ENCODE results near the gene MTCL1.

MTCL1 gene

DNA sequence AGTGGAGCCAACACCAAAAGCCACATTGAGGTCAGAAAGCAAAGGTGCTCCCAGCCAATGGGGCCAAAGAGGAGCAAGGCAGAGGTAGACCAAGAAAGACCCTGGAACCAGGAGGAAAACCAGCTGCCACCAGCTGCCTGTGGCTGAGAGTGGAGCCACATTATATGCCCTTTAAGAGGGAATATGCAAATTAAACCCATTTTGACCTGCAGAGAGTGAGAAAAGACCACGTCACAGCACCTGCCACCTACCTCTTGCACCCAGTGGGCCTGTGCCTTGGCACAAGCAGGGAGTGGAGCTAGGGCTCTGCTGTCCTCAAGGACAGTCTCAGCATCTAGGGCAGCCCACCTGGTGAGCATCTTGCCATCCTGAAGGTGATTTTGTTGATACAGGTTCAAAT, 161.3 kb downstream of the MTCL1 start:
- DNase-seq (ENCODE audit: low read depth): no peak

DNA sequence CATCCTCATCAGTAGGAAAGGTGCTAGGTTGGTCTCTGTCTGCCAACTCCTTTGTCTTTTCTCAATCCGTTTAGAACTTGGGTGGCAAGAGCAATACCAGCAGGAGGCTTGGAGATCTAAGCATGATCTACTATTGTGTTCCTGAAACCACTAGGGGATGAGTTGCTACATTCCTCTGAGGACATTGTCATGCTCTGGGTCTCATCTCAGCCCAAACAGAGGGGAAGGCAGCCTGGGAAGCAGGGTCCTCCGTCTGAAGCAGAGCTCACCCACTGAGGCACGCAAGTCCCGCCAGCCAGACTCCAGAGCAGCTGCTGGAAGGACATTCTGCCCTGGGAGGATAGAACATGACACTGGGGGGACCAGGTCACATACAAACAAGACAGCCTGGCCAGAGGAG, 162.9 kb downstream of the MTCL1 start:
- DNase-seq (ENCODE audit: low read depth): no peak

DNA sequence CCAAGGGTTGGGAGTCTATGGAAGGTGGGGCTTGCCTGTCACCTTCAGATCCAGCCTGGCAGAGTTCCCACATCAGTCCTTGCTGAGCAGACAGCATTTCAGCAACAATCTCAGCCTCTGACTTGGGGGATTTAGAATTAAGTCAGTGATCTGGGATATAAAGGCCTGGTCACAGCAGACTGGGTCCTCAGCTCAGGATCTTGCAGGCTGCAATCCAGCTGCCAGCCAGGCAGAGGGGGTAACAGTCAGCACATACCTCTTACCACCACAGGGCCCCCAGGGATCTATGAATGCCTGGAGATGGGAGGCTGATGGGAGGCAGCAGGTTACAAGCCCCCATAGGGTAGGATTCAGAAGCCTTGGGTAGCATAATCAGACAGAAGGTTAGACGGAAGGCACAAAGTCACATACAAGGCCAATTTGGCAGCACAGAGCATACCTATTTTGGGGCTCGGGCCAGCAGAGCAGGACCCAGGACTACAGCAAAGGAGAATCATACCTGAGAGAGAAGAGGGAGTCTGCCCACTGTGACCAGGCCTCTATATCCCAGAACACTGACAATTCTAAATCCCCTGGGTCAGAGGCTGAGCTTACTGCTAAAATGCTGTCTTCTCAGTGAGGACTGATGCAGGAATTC, 163.5 kb downstream of the MTCL1 start:
- DNase-seq (ENCODE audit: low read depth): no peak

DNA sequence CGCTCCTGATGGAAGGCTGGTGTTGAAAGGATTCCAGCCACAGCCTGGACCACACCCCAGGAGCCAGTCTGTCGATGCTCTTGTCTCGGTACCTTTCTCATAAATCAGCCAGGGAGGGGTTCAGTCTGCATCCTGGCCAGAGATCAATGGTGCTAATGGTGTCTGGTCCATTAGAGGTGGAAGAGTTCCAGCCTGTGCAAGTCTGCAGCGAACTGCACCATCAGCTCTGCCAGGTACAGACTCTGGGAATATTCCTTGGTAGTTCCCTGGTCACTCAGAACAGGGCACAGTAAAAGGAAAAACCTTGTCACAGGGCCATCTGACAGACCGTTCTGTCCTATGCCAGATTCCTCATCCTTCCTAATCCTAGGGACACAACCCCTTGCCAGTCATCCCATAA, 164.3 kb downstream of the MTCL1 start:
- DNase-seq (ENCODE audit: low read depth): no peak

DNA sequence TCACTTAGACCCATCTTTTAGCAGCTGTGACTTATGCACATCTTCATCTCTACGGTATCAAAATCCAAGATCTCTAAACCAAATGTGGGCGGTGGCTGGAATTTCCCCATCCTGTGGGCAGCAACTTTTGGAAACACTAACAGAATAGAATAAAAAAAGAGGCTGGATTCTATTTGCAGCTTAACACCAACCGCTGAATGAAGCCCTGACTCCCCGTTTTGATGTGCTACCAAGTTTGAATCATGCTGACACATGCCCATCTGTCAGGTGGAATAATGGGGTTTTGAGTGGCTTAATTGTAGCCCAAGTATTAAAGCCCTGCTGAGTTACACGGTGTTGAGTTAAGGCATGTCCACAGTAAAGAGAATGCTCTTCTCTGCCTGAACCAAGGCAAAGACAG, 165.2 kb downstream of the MTCL1 start:
- no peak for DNase-seq (ENCODE audit: low read depth)

DNA sequence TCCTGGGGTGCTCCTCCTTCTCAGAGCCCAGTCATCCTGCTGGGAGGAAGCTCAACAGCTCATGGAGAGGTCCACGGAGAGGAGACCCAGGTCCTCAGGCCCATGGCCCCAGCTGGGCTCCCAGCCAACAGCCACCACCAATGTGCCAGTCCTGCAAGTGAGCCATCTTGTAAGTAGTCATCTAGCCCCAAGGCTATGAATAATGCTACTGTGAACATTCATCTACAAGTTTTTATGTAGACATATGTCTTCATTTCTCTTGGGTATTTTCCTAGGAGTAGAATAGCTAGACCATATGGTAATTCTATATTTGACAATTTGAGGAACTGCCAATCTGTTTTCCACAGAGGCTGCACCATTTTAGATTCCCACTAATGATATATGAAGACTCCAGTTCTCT, 166.1 kb downstream of the MTCL1 start:
- no peak for DNase-seq (ENCODE audit: low read depth)

DNA sequence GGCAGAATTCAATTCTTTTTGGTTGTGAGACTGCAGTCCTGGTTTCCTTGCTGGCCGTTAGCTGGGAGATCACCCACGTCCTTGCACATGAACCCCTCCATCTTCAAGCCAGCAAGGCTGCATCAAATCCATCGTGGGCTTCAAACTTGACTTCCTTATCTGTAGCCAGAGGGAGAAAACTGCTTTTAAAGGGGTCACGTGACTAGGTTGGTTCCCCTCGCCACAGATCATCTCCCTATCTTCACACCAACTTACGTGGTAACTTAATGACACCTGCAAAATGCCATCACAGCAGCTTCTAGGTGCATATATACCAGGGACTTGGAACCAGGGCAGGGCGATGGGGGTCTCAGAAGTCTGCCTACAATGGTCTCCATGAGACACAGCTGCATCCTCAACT, 169.5 kb downstream of the MTCL1 start:
- no peak for DNase-seq (ENCODE audit: low read depth)

DNA sequence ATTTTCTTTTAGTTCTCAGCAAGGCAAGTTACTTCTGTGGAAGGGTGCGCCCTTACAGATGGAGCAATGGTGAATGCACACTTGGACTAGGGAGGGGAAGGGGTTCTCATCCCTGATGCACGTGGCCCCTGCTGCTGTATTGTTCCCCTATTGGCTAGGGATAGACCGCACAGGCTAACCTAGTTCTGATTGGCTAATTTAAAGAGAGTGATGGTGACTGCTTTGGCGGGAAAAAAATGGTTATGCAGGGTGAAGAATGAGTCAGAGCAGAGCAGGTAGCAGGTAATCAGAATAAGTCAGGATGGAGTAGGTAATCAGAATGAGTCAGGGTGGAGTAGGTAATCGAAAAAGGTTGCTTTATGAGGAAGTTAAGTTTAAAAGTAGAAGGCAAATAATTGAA, 171.5 kb downstream of the MTCL1 start:
- DNase-seq (ENCODE audit: low read depth): no peak

DNA sequence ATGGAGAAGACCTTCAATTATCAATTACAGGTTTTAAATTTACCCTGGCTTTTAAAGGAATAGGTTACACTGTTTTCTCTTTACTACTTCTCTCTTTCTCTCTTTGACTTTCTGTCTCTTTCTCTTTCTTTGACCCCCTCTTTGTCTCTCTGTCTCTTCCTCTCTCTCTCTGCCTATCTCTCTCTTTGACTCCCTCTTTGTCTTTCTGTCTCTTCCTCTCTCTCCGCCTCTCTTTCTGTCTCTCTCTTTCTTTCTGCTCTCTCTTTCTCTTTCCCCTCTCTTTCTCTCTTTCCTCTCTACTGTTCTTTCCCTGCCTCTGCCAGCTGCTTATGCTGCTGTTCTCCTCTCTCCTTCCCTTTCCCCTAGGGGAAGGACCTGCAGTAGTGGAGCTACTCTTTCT, 175.7 kb downstream of the MTCL1 start:
- DNase-seq (ENCODE audit: low read depth): no peak
